SK-N-SH (cell line): Measurements from ENCODE around the gene BTBD9. TPM values are rescaled to one million over a fixed set of nuclear protein-coding genes. Genes with fewer than 3 reads are reported as not detected.

Source experiments
- CTCF ChIA-PET: fragments of 300-600, 350-600 bp; formaldehyde crosslinking; extraction: SDS; loops from one replicate; lab custom pipeline; 2021; lab: Yijun Ruan, JAX
- POLR2A ChIA-PET: fragments of 350-600 bp; sonication (Branson Sonifier 250); formaldehyde crosslinking; extraction: SDS; loops from one replicate; lab custom pipeline; 2020; ENCODE audit warnings: antibody characterized with exemption, inconsistent platforms; lab: Yijun Ruan, JAX
- DNase-seq: peaks from one replicate; pipeline ENCODE4 v3.0.0; 2012
- H2AFZ ChIP-seq: fragments of 200-600 bp; sonication (generic); 2 replicates; pipeline ENCODE4 v1.8.1; 2016; ENCODE audit warnings: antibody characterized with exemption, mild to moderate bottlenecking, low read depth
- H3F3A ChIP-seq: fragments of 200-600 bp; sonication (generic); replicated peaks from 2 replicates; pipeline ENCODE3; 2016; ENCODE audit warnings: antibody characterized with exemption, mild to moderate bottlenecking; ENCODE audit not compliant: insufficient read depth
- H3K27ac ChIP-seq, 2 experiments: fragments of 200-500 bp in 1 of 2; fragments of 200-600 bp in 1 of 2; sonication (Bioruptor generic) in 1 of 2; sonication (generic), shearing (Covaris generic) in 1 of 2; 2 replicates each; pipeline versions ENCODE4 v1.5.1 to v1.6.1; 2014 to 2016; ENCODE audit warnings: low read depth in 2 of 2, inconsistent platforms in 1 of 2, low read length in 1 of 2, mild to moderate bottlenecking in 1 of 2, mixed read lengths in 1 of 2
- H3K27me3 ChIP-seq: fragments of 200-600 bp; sonication (generic), shearing (Covaris generic); 2 replicates; pipeline ENCODE4 v1.6.1; 2016; ENCODE audit warnings: mixed run types; ENCODE audit not compliant: insufficient read depth
- H3K36me3 ChIP-seq, 2 experiments: fragments of 200-500 bp in 1 of 2; fragments of 200-600 bp in 1 of 2; sonication (Bioruptor generic) in 1 of 2; sonication (generic) in 1 of 2; replicated peaks in 1 of 2; 2 replicates each; pipeline versions ENCODE3 to v1.5.1; 2014 to 2016; ENCODE audit warnings: low read length in 1 of 2, mild to moderate bottlenecking in 1 of 2; ENCODE audit not compliant: insufficient read depth in 2 of 2, control insufficient read depth in 1 of 2
- H3K4me1 ChIP-seq, 2 experiments: fragments of 200-500 bp in 1 of 2; fragments of 200-600 bp in 1 of 2; sonication (Bioruptor generic) in 1 of 2; sonication (generic), shearing (Covaris generic) in 1 of 2; 2 replicates each; pipeline versions ENCODE4 v1.5.1 to v1.6.1; 2014 to 2016; ENCODE audit warnings: low read depth in 1 of 2, low read length in 1 of 2, mixed run types in 1 of 2; ENCODE audit not compliant: insufficient read depth in 2 of 2, control insufficient read depth in 1 of 2
- H3K4me2 ChIP-seq: fragments of 200-600 bp; sonication (generic), shearing (Covaris generic); 2 replicates; pipeline ENCODE4 v1.6.1; 2017; ENCODE audit warnings: mixed run types
- H3K4me3 ChIP-seq, 2 experiments: fragments of 200-500 bp in 1 of 2; fragments of 200-600 bp in 1 of 2; sonication (Bioruptor generic) in 1 of 2; sonication (generic), shearing (Covaris generic) in 1 of 2; 2 replicates each; pipeline versions ENCODE4 v1.5.1 to v1.8.1; 2014 to 2016; ENCODE audit warnings: low read depth in 2 of 2, inconsistent platforms in 1 of 2, low read length in 1 of 2, mild to moderate bottlenecking in 1 of 2, mixed read lengths in 1 of 2, moderate library complexity in 1 of 2
- H3K79me2 ChIP-seq: fragments of 200-600 bp; sonication (generic); 2 replicates; pipeline ENCODE4 v1.8.1; 2017; ENCODE audit warnings: mild to moderate bottlenecking; ENCODE audit not compliant: insufficient read depth
- H3K9ac ChIP-seq: fragments of 200-600 bp; sonication (generic); 2 replicates; pipeline ENCODE4 v1.6.1; 2017; ENCODE audit warnings: mixed run types
- H3K9me2 ChIP-seq: fragments of 200-600 bp; sonication (generic); 2 replicates; pipeline ENCODE4 v1.6.1; 2017; ENCODE audit warnings: mixed run types
- H3K9me3 ChIP-seq: fragments of 200-600 bp; sonication (generic); 2 replicates; pipeline ENCODE4 v1.6.1; 2017; ENCODE audit warnings: mixed run types, mild to moderate bottlenecking, moderate library complexity
- H4K20me1 ChIP-seq: fragments of 200-600 bp; sonication (generic); 2 replicates; pipeline ENCODE4 v1.6.1; 2017; ENCODE audit warnings: mild to moderate bottlenecking, mixed run types; ENCODE audit not compliant: insufficient read depth
- CTCF ChIP-seq: fragments of 200-600 bp; sonication (generic); IDR thresholded peaks from 2 replicates; pipeline ENCODE4 v1.6.1; 2017; ENCODE audit warnings: antibody characterized with exemption, mild to moderate bottlenecking, moderate library complexity
- ELF1 ChIP-seq: IDR thresholded peaks from 2 replicates; pipeline ENCODE4 v1.4.0; 2012
- FOXJ3 ChIP-seq: sonication (generic); formaldehyde crosslinking; IDR thresholded peaks from 2 replicates; pipeline ENCODE4 v1.5.1; 2020; ENCODE audit warnings: mild to moderate bottlenecking, missing genetic modification reagents
- GATA2 ChIP-seq: sonication (generic); formaldehyde crosslinking; IDR thresholded peaks from 2 replicates; pipeline ENCODE4 v1.5.0; 2020; ENCODE audit warnings: mild to moderate bottlenecking, missing genetic modification reagents
- PBX3 ChIP-seq: IDR thresholded peaks from 2 replicates; pipeline ENCODE4; 2012
- RAD21 ChIP-seq: IDR thresholded peaks from 2 replicates; pipeline ENCODE4 v1.6.1; 2012; ENCODE audit warnings: mild to moderate bottlenecking, low read length
- RFX5 ChIP-seq: IDR thresholded peaks from 2 replicates; pipeline ENCODE4 v1.6.1; 2012; ENCODE audit warnings: mild to moderate bottlenecking, improper control_type of control experiment, low read length
- USF2 ChIP-seq: fragments of 150-350 bp; IDR thresholded peaks from 2 replicates; pipeline ENCODE4 v1.6.1; 2017; ENCODE audit warnings: antibody characterized with exemption, low read length, low read depth, borderline replicate concordance
- WGBS: methylation state at CpG from one replicate; pipeline ENCODE4 v1.1.6; 2017; ENCODE audit warnings: low lambda C conversion rate; 5-methylcytosine and 5-hydroxymethylcytosine counted together
- polyA plus RNA-seq, 3 experiments: library from polyadenylated mRNA; depleted of rRNA; stranded (reverse); fragments of >200 nt; gene quantifications; 2 replicates each; pipeline ENCODE4 v1.2.3, GENCODE V29; 2012
- TF ChIP-seq, protein P1 (sequence below): fragments of 150-350 bp; IDR thresholded peaks from 2 replicates; pipeline ENCODE4 v1.6.1; 2016; ENCODE audit warnings: mild to moderate bottlenecking, low read depth, low read length

BTBD9 gene
- polyA plus RNA-seq, 1 of the 3 experiments (the other 2 are of a cell fraction) = 2.2 TPM

DNA sequence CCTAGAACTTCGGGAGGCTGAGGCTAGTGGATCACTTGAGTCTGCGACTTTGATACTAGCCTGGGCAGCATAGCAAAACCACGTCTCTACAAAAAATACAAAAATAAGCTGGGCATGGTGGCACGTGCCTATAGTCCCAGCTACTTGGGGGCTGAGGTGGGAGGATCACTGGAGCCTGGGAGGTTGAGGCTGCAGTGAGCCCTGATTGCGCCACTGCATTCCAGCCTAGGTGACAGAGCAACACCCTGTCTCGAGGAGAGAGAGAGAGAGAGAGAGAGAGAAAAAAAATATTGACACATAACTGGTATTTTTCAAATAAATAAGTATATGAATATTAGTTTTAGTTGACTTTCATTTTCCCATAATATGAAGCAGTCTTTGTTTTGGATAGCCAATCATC, 222.2 kb downstream of the BTBD9 start (continued):
- TF ChIP-seq USF2 = no peak
- no peak for TF ChIP-seq CTCF
- no peak for TF ChIP-seq ELF1
- TF ChIP-seq, protein P1, sequence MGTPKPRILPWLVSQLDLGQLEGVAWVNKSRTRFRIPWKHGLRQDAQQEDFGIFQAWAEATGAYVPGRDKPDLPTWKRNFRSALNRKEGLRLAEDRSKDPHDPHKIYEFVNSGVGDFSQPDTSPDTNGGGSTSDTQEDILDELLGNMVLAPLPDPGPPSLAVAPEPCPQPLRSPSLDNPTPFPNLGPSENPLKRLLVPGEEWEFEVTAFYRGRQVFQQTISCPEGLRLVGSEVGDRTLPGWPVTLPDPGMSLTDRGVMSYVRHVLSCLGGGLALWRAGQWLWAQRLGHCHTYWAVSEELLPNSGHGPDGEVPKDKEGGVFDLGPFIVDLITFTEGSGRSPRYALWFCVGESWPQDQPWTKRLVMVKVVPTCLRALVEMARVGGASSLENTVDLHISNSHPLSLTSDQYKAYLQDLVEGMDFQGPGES = no peak
- no peak for TF ChIP-seq RAD21

DNA sequence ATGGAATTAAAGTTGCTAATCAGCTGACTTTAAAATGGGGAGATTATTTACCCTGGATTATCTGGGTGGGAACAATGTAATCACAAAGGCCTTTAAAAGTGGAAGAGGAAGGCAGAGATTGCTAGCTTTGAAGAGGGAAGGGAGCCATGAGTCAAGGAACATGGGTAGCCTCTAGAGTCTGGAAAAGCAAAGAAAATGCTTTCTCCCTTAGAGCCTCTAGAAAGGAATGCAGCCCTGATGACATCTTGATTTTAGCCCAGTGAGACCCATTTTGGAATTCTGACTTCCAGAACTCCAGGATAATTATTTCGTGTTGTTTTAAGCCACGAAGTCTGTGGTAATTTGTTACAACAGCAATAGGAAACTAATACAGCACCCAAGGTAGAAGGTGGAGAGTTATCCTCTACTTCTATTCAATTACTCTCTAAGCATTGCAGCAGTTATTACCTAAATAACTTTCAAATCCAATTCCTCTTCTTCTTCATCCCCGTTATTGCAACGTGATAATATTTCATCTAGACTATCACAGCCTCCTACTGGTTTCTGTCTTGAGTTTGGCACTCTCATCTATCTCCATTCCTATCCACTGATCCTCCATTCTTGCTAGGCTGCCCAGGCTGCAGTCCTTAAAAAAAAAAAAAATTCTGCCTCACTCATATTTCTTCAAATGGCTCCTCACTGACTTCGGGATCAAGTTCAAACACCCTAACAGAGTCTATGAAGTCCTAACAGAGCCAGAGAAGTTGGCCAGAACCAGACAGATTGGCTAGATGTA, 224.3 kb downstream of the BTBD9 start:
- Histone ChIP-seq H3F3A (no peaks in the 10 kb centered on the region), H2AFZ (no peak overlapping the region), H3K9ac (no peak overlapping the region), H3K9me2 (no peaks in the 10 kb centered on the region), H3K27ac (no peak overlapping the region), H3K4me3 (no peak overlapping the region), H3K36me3 (no peaks in the 10 kb centered on the region), H3K27me3 (no peaks in the 10 kb centered on the region), H3K79me2 (no peaks in the 10 kb centered on the region), H3K9me3 (no peaks in the 10 kb centered on the region), H3K4me1 (no peaks in the 10 kb centered on the region), H4K20me1 (no peaks in the 10 kb centered on the region), H3K4me2 (no peak overlapping the region)
- DNase-seq = no peak
- no peak for TF ChIP-seq PBX3
- TF ChIP-seq USF2 = no peak
- TF ChIP-seq RFX5 = no peak
- no peak for TF ChIP-seq ELF1
- no peak for TF ChIP-seq FOXJ3
- TF ChIP-seq GATA2 (CRISPR knock-in tag) = no peak
- POLR2A ChIA-PET = no interaction called here
- CTCF ChIA-PET = no interaction called here
- WGBS = 68% methylated on average over 5 of the region's 5 CpGs
